Fibroblast of lung (primary cell): Measurements from ENCODE around the gene ZMAT3.

Experiments used
- EZH2 ChIP-seq: IDR thresholded peaks from 2 replicates; pipeline ENCODE4 v1.5.1; 2012; ENCODE audit warnings: low read length, control low read depth, mild to moderate bottlenecking; ENCODE audit errors: missing control alignments
- TF ChIP-seq, protein P1 (sequence below), 2 donors: IDR thresholded peaks in 1 of 2; conservative IDR thresholded peaks in 1 of 2; 1 replicate in 1 of 2; 2 replicates in 1 of 2; pipeline ENCODE4 v1.5.1; 2011 to 2012; ENCODE audit warnings: low read length in 2 of 2, control low read depth in 1 of 2, inconsistent platforms in 1 of 2, low read depth in 1 of 2, mild to moderate bottlenecking in 1 of 2

DNA sequence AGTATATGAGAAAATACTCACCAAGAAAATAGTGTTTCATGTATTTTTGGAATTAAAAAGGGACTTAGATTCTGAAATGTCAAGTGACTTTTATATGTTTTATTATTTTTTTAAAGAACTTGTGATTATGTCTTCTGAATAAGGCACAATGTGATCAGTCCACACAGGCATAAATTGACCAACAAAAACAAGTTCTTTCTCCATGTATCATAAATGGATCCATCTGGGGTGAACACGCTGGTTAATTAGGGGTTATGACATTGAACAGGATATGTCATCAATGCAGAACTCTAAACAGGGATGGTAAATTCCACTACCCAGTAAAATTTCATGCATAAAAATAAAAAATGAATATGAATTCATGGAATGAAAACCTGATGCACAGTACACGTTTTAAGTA lies 45.2 kb upstream of the ZMAT3 start:
- TF ChIP-seq, protein P1, sequence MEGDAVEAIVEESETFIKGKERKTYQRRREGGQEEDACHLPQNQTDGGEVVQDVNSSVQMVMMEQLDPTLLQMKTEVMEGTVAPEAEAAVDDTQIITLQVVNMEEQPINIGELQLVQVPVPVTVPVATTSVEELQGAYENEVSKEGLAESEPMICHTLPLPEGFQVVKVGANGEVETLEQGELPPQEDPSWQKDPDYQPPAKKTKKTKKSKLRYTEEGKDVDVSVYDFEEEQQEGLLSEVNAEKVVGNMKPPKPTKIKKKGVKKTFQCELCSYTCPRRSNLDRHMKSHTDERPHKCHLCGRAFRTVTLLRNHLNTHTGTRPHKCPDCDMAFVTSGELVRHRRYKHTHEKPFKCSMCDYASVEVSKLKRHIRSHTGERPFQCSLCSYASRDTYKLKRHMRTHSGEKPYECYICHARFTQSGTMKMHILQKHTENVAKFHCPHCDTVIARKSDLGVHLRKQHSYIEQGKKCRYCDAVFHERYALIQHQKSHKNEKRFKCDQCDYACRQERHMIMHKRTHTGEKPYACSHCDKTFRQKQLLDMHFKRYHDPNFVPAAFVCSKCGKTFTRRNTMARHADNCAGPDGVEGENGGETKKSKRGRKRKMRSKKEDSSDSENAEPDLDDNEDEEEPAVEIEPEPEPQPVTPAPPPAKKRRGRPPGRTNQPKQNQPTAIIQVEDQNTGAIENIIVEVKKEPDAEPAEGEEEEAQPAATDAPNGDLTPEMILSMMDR (conservative IDR thresholded peaks at IDR 0.05 in 1 of 2, IDR thresholded peaks at IDR 0.05 in 1 of 2; ENCODE audit: low read depth in 1 of 2, low read length in 2 of 2), result no peak
- no peak for TF ChIP-seq EZH2
